ENCODE results near the gene TYMS. TPM values are rescaled to one million over a fixed set of nuclear protein-coding genes. Genes with fewer than 3 reads are reported as not detected.
"Not testable (repeated sequence)": the region's sequence is repeated elsewhere in the genome, so short reads cannot be mapped to it uniquely, and the experiment has no call there.

Gene TYMS
- total RNA-seq, 1 experiment from 2014 or later: 66.6 TPM

- no peak for DNase-seq (ENCODE audit: low spot score)
These were observed 19.7 kb downstream of the TYMS start for GRCh38 chr18:677145-677544.

- DNase-seq (ENCODE audit: low spot score): no peak
These were observed 20.5 kb downstream of the TYMS start for GRCh38 chr18:677951-678381.

GRCh38 chr18:678482-679182 is 21.2 kb downstream of the TYMS start:
- no peak for DNase-seq (ENCODE audit: low spot score)

- DNase-seq (ENCODE audit: low spot score): no peak
These were observed 22.1 kb downstream of the TYMS start for GRCh38 chr18:679516-679915.

GRCh38 chr18:680392-680791 is 22.9 kb downstream of the TYMS start:
- DNase-seq (ENCODE audit: low spot score): no peak

GRCh38 chr18:681985-682384 is 24.5 kb downstream of the TYMS start:
- DNase-seq (ENCODE audit: low spot score): no peak

- not testable (repeated sequence) for DNase-seq (ENCODE audit: low spot score)
These were observed 25.0 kb downstream of the TYMS start for GRCh38 chr18:682416-682815.

- no peak for DNase-seq (ENCODE audit: low spot score)
These were observed 25.4 kb downstream of the TYMS start for GRCh38 chr18:682833-683232.

GRCh38 chr18:683531-683930 is 26.1 kb downstream of the TYMS start:
- no peak for DNase-seq (ENCODE audit: low spot score)

- DNase-seq (ENCODE audit: low spot score): no peak
These were observed 28.0 kb downstream of the TYMS start for GRCh38 chr18:685438-685837.

- no peak for DNase-seq (ENCODE audit: low spot score)
These were observed 29.1 kb downstream of the TYMS start for GRCh38 chr18:686339-687111.

- no peak for DNase-seq (ENCODE audit: low spot score)
These were observed 30.9 kb downstream of the TYMS start for GRCh38 chr18:688323-688722.

GRCh38 chr18:692824-693223 is 35.4 kb downstream of the TYMS start:
- no peak for DNase-seq (ENCODE audit: low spot score)

GRCh38 chr18:693466-694187 is 36.2 kb downstream of the TYMS start:
- DNase-seq (ENCODE audit: low spot score): no peak

GRCh38 chr18:697012-697411 is 39.6 kb downstream of the TYMS start:
- no peak for DNase-seq (ENCODE audit: low spot score)

- DNase-seq (ENCODE audit: low spot score): no peak
These were observed 40.3 kb downstream of the TYMS start for GRCh38 chr18:697800-698199.

- peak; percentile 79 for DNase-seq (ENCODE audit: low spot score)
These were observed 45.9 kb downstream of the TYMS start for GRCh38 chr18:703213-703967.

GRCh38 chr18:706405-706804 is 49.0 kb downstream of the TYMS start:
- DNase-seq (ENCODE audit: low spot score): no peak

GRCh38 chr18:708096-708495 is 50.6 kb downstream of the TYMS start:
- no peak for DNase-seq (ENCODE audit: low spot score)

- no peak for DNase-seq (ENCODE audit: low spot score)
These were observed 52.3 kb downstream of the TYMS start for GRCh38 chr18:709771-710170.

- no peak for DNase-seq (ENCODE audit: low spot score)
These were observed 53.2 kb downstream of the TYMS start for GRCh38 chr18:710418-711300.
